ENCODE data around the gene ARNT2.

Gene ARNT2

GRCh38 chr15:80545078-80545477 lies 140.9 kb downstream of the ARNT2 start:
- Histone ChIP-seq H3K27ac (no peak overlapping the region), H3K36me3 (replicated peaks) (no peaks in the 10 kb centered on the region), H3K4me3 (ENCODE audit: low read depth, low read length) (no peak overlapping the region), H3K27me3 (replicated peaks) (no peaks in the 10 kb centered on the region)
- in situ Hi-C loops (cut with HindIII; ENCODE audit: low pct_ligation_motif_present, low sequenced_read_pairs): no loop called here
- TF ChIP-seq CTCF (IDR thresholded peaks at IDR 0.05; ENCODE audit: low read depth, low read length, missing control alignments): no peak
- DNase-seq: no peak

GRCh38 chr15:80547264-80547663 lies 143.1 kb downstream of the ARNT2 start:
- in situ Hi-C loops (cut with HindIII; ENCODE audit: low pct_ligation_motif_present, low sequenced_read_pairs): no loop called here
- DNase-seq: no peak
- no peaks in the 10 kb centered on the region for H3K36me3 ChIP-seq (replicated peaks)
- TF ChIP-seq CTCF (IDR thresholded peaks at IDR 0.05; ENCODE audit: low read depth, low read length, missing control alignments): no peak
- no peaks in the 10 kb centered on the region for H3K27me3 ChIP-seq (replicated peaks)
- H3K4me3 ChIP-seq (ENCODE audit: low read depth, low read length): no peak overlapping the region
- no peak overlapping the region for H3K27ac ChIP-seq

- in situ Hi-C loops (cut with HindIII; ENCODE audit: low pct_ligation_motif_present, low sequenced_read_pairs): no loop called here
- TF ChIP-seq CTCF (IDR thresholded peaks at IDR 0.05; ENCODE audit: low read depth, low read length, missing control alignments): no peak
- H3K27ac ChIP-seq: peak overlapping the region; percentile 95
- peak overlapping the region; percentile 48 for H3K4me3 ChIP-seq (ENCODE audit: low read depth, low read length)
- no peaks in the 10 kb centered on the region for H3K27me3 ChIP-seq (replicated peaks)
- H3K36me3 ChIP-seq (replicated peaks): no peaks in the 10 kb centered on the region
- no peak for DNase-seq
Observed at GRCh38 chr15:80549191-80549590, 145.0 kb downstream of the ARNT2 start.

GRCh38 chr15:80549654-80550053 lies 145.5 kb downstream of the ARNT2 start:
- in situ Hi-C loops (cut with HindIII; ENCODE audit: low pct_ligation_motif_present, low sequenced_read_pairs): no loop called here

GRCh38 chr15:80550219-80550907 lies 146.2 kb downstream of the ARNT2 start:
- H3K4me3 ChIP-seq (ENCODE audit: low read depth, low read length): peak overlapping the region; percentile 48

More at GRCh38 chr15:80549654-80550053, 145.5 kb downstream of the ARNT2 start:
- Histone ChIP-seq H3K4me3 (ENCODE audit: low read depth, low read length) (peak overlapping the region; percentile 48), H3K27me3 (replicated peaks) (no peaks in the 10 kb centered on the region), H3K27ac (peak overlapping the region; percentile 95), H3K36me3 (replicated peaks) (no peaks in the 10 kb centered on the region)
- no peak for TF ChIP-seq CTCF (IDR thresholded peaks at IDR 0.05; ENCODE audit: low read depth, low read length, missing control alignments)
- DNase-seq: no peak

More at GRCh38 chr15:80550219-80550907, 146.2 kb downstream of the ARNT2 start:
- Histone ChIP-seq H3K27me3 (replicated peaks) (no peaks in the 10 kb centered on the region), H3K27ac (peak overlapping the region; percentile 95), H3K36me3 (replicated peaks) (peaks cover 4% of the 10 kb centered on the region)
- DNase-seq: peak; percentile 95
- in situ Hi-C loops (cut with HindIII; ENCODE audit: low pct_ligation_motif_present, low sequenced_read_pairs): no loop called here
- TF ChIP-seq CTCF (IDR thresholded peaks at IDR 0.05; ENCODE audit: low read depth, low read length, missing control alignments): no peak
